GM18499 (cell line): ENCODE results near the gene CCL17.

Source experiments
- ATAC-seq: cut with Tn5 transposase; IDR thresholded peaks from one replicate; pipeline ENCODE4 v1.9.1; 2021; ENCODE audit warnings: moderate number of reproducible peaks; ENCODE audit not compliant: insufficient read depth, unreplicated experiment

CCL17 gene

DNA sequence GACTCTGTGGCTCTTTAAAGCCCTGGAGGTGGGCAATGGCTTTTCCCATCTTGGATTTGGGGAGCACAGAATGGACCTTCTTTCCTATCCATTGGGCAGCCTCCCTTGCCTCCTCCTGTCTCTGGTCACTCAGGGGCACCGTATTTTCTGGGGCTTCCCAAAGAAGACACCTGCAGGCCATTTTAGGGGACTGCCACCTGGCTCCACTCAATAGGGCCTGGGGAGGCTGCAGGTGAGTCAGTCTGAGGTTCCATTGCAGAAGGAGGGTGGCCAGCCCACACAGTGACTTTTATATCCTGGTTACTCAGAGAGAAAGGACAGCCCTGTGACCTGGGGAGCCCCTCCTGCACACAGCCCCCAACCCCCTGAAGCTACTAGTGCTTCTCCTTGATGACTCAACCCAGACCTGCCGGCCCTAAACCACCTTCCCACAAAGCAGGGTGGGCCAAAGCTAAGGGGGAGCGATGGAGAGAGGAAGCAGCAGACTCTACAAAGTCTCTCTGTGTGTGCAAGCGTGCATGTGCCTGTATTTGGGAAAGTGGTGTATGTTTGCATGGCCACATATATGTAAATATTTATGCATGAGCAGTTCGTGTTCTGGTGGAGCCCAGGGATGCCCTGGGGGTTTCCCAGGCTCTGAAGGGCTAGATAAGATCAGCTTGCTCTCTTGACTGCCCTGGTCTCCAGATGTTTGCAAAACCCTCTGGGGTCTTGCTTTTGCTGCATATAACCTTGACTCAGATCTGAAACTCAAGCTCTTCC, 27.3 kb upstream of the CCL17 start:
- ATAC-seq, result peak; percentile 64

DNA sequence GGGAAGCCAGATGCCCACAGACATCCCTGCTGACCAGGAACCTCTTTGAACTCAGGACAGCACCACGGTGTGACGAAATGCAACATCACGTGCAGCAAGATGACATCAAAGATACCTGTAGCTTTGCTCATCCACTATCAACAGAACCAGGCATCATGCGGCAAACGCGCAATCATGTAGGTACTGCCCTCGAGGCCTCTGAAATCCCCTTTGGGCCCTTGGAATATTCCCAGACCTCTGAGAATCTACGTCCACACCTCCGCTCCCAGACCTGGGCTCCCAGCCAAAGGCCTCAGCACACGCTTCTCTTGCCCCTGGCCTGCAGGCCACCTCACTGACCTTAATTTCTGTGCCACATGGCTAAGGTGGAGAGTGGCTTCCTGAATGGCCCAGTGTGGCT, 25.0 kb upstream of the CCL17 start:
- no peak for ATAC-seq

DNA sequence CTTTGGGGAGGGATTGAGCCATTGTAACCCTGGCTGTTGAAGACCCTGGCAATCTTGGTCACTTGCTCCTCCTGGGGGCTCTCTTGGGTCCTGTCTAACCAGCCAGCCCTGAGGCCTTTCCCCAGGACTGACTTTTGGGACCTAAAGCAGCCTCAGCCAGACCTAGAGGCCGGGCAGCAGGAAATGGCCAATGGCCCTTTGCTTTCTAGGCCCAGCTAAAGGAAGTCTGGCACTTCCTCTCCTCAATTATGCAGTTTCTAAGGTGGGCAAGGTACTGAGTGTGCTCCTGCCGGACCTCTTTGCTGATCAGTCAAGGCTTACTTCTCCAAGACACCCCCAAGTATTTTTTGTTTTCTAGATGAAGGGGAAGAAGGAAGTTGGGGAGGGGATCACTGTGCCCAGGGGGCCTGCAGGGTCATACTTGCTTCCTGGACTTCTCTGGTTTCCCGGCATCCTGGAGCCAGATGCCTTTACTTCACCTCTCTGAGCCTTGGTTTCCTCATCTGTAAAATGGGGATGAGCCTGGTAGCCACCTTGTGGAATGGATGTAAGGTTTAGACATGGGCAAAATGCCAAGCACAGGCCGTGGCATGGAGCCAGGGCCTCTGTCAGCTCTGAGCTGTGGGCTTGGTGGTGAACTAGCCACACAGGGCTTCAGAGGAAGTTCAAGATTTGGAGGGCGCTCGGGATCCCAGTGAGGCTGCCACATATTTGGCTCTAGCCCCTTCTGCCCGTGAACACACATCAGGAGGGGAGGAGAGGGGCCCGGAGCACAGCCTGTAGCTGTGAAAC, 23.7 kb upstream of the CCL17 start:
- ATAC-seq, result no peak

DNA sequence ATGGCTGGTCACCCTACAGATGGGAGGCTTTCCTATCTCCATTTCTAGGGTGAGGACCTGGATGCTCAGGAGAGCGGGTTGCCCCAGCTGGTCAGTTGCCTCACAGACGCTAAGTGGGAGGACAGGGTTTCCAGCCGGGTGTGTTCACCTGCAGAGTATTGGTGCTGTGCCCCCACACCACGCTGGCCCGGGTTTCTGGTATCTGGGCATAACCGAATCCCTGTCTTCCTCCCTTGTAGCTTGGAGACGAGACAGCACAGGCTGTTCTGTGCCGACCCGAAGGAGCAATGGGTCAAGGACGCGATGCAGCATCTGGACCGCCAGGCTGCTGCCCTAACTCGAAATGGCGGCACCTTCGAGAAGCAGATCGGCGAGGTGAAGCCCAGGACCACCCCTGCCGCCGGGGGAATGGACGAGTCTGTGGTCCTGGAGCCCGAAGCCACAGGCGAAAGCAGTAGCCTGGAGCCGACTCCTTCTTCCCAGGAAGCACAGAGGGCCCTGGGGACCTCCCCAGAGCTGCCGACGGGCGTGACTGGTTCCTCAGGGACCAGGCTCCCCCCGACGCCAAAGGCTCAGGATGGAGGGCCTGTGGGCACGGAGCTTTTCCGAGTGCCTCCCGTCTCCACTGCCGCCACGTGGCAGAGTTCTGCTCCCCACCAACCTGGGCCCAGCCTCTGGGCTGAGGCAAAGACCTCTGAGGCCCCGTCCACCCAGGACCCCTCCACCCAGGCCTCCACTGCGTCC, 22.6 kb upstream of the CCL17 start:
- no peak for ATAC-seq

DNA sequence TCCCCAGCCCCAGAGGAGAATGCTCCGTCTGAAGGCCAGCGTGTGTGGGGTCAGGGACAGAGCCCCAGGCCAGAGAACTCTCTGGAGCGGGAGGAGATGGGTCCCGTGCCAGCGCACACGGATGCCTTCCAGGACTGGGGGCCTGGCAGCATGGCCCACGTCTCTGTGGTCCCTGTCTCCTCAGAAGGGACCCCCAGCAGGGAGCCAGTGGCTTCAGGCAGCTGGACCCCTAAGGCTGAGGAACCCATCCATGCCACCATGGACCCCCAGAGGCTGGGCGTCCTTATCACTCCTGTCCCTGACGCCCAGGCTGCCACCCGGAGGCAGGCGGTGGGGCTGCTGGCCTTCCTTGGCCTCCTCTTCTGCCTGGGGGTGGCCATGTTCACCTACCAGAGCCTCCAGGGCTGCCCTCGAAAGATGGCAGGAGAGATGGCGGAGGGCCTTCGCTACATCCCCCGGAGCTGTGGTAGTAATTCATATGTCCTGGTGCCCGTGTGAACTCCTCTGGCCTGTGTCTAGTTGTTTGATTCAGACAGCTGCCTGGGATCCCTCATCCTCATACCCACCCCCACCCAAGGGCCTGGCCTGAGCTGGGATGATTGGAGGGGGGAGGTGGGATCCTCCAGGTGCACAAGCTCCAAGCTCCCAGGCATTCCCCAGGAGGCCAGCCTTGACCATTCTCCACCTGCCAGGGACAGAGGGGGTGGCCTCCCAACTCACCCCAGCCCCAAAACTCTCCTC, 21.9 kb upstream of the CCL17 start:
- no peak for ATAC-seq

DNA sequence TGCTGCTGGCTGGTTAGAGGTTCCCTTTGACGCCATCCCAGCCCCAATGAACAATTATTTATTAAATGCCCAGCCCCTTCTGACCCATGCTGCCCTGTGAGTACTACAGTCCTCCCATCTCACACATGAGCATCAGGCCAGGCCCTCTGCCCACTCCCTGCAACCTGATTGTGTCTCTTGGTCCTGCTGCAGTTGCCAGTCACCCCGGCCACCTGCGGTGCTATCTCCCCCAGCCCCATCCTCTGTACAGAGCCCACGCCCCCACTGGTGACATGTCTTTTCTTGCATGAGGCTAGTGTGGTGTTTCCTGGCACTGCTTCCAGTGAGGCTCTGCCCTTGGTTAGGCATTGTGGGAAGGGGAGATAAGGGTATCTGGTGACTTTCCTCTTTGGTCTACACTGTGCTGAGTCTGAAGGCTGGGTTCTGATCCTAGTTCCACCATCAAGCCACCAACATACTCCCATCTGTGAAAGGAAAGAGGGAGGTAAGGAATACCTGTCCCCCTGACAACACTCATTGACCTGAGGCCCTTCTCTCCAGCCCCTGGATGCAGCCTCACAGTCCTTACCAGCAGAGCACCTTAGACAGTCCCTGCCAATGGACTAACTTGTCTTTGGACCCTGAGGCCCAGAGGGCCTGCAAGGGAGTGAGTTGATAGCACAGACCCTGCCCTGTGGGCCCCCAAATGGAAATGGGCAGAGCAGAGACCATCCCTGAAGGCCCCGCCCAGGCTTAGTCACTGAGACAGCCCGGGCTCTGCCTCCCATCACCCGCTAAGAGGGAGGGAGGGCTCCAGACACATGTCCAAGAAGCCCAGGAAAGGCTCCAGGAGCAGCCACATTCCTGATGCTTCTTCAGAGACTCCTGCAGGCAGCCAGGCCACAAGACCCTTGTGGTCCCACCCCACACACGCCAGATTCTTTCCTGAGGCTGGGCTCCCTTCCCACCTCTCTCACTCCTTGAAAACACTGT, 21.0 kb upstream of the CCL17 start:
- no peak for ATAC-seq

DNA sequence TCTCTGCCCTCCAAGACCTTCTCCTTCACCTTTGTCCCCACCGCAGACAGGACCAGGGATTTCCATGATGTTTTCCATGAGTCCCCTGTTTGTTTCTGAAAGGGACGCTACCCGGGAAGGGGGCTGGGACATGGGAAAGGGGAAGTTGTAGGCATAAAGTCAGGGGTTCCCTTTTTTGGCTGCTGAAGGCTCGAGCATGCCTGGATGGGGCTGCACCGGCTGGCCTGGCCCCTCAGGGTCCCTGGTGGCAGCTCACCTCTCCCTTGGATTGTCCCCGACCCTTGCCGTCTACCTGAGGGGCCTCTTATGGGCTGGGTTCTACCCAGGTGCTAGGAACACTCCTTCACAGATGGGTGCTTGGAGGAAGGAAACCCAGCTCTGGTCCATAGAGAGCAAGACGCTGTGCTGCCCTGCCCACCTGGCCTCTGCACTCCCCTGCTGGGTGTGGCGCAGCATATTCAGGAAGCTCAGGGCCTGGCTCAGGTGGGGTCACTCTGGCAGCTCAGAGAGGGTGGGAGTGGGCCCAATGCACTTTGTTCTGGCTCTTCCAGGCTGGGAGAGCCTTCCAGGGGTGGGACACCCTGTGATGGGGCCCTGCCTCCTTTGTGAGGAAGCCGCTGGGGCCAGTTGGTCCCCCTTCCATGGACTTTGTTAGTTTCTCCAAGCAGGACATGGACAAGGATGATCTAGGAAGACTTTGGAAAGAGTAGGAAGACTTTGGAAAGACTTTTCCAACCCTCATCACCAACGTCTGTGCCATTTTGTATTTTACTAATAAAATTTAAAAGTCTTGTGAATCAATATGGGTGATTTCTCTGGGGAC, 20.1 kb upstream of the CCL17 start:
- no peak for ATAC-seq

DNA sequence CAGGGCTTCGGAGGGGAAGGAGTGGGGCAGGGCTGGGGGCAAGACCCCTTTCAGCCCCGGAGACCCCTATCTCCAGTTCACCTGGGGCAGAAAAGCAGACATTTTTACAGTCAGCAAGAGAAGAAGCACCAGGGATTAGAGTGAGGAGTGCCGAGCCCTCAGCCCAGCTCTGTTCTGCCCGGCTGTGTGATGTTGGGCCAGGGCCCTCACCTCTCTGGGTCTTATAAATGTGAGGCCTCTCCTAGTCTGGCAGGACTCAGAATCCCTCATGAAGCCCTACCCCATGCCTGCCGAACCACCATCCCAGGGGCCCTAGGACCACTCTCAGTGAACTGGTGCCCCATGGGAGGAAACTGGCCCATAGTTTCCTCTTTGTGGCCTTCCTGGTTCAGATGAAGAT, 19.5 kb upstream of the CCL17 start:
- no peak for ATAC-seq

DNA sequence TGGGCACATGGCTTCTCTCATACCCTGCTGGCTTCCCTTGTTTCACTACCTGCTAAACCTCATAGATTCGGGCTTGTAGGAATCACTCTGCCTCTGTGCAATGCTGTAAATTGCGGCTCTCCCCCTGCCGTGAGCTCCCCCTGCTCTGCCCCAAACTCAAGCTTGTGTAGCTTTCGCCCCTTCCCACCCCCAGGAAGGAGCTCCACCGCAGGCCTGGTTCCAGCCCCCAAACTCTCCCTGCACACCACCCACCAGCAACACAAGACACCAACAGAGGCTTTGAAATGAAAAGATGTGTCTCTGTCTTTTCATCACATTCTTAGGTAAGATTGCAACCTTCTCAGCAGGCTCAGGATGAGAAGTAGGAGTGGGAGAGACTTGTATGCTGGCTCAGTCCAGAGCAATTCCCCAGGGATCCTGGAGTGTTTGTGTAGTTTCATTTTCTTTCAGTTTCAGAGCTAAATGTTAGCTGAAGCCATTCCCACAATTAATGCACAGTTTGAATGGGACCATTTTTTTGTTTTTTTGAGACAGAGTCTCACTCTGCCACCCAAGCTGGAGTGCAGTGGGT, 18.1 kb upstream of the CCL17 start:
- ATAC-seq, result no peak

DNA sequence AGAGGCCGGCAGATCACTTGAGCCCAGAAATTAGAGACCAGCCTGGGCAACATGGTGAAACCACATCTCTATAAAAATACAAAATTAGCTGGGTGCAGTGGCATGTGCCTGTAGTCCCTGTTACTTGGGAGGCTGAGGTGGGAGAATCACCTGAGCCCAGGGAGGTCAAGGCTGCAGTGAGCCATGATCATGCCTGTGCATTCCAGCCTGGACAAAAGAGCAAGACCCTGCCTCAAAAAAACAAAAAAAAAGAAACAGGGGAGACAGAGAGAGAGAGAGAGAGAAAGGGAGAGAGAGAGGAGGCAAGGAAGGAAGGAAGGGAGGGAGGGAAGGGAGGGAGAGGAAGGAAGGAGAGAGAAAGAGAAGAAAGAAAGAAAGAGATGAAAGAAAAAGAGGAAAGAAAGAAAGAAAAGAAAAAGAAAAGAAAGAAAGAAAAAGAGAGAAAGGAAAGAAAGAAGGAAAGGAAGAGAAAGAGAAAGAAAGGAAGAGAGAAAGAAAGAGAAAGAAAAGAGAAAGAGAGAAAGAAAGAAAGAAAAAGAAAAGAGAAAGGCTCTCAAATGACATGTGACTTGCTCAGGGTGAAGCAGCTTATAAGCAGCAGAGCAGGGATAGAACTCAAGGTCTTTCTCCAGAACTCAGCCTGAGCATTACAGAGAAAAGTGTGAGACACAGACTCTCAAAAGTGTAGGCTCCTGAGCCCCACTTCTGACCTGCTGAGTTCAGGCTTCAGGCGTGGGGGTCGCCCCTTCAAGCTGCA, 16.8 kb upstream of the CCL17 start:
- ATAC-seq, result no peak

DNA sequence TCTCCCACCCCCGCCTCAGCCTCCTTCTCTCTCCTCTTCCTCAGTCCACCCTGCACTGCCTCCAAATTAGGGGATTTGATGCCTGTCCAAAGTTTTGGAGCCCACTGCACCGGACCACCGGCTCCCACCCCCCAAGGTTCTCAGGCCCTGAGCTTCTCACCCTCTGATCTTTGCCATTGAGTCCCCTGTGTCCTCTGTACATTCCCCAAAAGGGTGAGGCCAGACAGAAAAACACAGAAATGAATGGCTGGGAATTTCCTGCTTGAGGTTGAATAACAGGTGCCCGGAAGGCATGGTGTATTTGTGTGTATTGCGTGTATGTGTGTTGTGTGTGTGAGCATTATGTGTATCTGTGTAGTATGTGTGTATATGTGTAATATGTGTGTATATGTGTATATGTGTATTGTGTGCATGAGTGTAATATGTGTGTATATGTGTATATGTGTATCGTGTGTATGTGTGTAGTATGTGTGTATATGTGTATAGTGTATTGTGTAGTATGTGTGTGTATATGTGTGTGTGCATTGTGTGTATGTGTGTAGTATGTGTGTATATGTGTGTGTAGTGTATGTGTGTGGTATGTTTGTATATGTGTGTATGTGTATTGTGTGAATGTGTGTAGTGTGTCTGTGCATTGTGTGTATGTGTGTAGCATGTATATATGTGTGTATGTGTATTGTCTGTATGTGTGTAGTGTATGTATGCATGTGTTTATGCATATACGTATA, 16.0 kb upstream of the CCL17 start:
- no peak for ATAC-seq

DNA sequence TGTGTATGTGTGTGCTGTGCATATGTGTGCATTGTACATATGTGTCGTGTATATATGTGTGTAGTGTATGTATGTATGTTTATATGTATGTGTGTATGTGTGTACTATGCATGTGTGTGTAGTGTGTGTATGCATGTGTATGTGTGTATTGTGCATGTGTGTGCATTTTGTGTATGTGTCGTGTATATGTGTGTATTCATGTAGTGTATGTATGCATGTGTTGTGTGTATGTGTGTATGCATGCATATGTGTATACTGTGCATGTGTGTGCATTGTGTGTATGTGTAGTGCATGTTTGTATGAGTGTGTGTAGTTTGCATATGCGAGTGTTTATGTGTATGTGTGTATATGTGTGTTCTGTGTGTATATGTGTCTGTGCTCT, 15.5 kb upstream of the CCL17 start:
- no peak for ATAC-seq

DNA sequence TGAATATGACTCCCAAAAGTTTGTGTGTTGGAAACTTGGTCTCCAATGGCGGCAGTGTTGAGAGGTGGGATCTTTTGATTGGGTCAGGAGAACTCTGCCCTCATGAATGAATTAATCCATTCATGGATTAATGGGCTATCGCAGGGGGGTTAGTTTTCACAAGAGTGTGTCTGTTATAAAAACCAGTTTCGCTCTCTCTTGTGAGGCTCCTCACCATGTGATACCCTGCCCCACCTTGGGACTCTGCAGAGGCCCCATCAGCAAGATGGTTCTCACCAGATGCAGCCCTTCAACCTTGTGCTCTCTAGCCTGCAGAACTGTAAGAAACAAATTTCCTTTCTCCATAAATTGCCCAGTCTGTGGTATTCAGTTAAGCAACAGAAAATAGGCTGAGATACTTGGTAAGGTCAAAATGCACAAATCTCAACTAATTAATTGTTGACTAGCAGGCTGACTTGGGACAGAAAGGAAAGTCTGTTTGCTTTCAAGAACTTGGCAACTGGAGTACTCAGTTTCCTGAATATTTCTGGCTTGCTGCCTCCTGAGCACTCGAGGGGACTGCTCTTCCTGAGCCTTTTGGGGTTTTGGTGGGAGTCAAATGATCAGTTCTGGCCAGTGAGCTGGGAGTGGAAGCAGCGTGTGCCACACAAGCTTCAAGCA, 13.8 kb upstream of the CCL17 start:
- no peak for ATAC-seq

DNA sequence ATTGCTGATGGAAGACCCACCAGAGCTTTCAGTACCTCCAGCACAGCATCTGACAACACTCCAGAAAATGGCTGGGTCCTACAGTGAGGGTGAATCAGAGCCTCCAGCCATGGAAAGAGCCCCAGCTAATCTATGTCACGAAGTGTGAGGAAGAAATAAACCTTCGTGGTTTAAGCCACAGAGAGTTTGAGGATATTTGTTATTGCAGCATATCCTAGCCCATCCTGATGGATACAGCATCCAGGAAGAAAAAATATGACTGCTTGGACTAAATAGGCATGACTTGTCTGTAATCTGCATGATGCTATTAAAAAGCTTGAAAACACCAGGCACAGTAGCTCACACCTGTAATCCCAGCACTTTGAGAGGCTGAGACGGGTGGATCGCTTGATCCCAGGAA, 13.3 kb upstream of the CCL17 start:
- no peak for ATAC-seq

DNA sequence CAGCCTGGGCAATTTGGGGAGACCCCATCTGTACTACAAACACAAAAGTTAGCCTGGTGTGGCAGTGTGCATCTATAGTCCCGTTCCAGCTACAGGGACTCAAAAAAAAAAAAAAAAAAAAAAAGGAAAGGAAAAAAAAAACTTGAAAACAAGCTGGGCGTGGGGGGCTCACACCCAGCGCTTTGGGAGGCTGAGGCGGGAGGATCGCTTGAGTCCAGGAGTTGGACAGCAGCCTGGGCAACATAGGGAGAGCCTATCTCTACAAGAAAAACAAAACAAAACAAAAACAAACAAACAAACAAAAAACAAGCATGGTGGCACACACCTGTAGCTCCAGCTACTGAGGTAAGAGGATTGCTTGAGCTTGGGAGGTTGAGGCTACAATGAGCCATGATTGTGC, 12.9 kb upstream of the CCL17 start:
- ATAC-seq, result no peak

DNA sequence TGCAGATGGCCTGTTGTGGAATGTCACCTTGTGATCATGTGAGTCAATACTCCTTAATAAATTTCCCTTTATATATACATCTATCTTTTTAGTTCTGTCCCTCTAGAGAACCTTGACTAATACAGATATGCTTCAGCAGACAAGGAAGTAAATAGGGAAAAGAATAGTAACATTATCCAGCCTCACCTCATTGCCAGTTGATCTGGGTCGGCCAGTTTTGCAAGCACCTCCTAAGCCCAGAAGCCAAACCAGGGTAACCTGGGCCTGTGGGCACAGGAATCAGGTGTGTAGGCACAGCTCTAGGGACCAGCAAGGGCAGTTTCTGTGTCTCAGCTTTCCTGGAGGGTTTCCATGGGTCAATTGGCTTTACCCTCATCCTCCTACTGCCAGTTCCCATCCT, 11.9 kb upstream of the CCL17 start:
- no peak for ATAC-seq
